Epithelial cell of prostate (primary cell): ENCODE measurements around the gene CCDC195.

ENCODE experiments used
- DNase-seq: peaks from one replicate; pipeline ENCODE4 v3.0.0-alpha.2; 2011; ENCODE audit warnings: low read depth, low spot score
- H3K27ac ChIP-seq: fragments of 450-650 bp; 2 replicates; pipeline ENCODE4 v1.5.1; 2017; ENCODE audit warnings: mild to moderate bottlenecking

The CCDC195 gene, protein sequence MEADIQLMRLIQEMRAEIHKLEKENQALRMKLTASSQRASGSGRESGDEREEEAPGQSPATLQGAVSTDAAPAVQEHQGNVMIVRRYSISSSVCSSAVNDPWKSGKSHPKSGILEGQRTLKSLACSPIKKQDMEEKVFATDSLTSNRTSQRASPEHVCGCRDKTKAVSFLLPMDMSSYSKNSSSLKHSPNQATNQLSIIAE

DNA sequence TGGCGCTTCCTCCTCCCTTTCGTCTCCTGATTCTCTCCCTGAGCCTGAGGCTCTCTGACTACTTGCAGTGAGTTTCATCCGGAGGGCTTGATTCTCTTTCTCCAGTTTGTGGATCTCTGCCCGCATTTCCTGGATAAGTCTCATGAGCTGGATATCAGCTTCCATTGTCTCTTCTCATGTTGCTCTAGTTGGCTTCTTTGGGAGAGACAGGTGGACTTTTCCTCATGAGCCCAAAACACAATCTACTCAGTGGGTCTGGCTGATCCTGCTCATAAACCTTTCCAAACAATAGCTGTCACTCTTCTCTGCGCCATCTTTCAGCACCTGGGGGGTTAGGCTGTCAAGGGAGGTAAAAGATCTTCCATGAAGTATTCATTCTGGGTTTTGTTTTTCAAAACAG lies at the start of gene CCDC195:
Gene CCDC195 (minus strand): TSS at position 165 of the 400 bp plus-strand sequence. CDS start 0 bp downstream, at position 165.
- DNase-seq, result no peak
- H3K27ac ChIP-seq, result no peak within 1 kb of the TSS

DNA sequence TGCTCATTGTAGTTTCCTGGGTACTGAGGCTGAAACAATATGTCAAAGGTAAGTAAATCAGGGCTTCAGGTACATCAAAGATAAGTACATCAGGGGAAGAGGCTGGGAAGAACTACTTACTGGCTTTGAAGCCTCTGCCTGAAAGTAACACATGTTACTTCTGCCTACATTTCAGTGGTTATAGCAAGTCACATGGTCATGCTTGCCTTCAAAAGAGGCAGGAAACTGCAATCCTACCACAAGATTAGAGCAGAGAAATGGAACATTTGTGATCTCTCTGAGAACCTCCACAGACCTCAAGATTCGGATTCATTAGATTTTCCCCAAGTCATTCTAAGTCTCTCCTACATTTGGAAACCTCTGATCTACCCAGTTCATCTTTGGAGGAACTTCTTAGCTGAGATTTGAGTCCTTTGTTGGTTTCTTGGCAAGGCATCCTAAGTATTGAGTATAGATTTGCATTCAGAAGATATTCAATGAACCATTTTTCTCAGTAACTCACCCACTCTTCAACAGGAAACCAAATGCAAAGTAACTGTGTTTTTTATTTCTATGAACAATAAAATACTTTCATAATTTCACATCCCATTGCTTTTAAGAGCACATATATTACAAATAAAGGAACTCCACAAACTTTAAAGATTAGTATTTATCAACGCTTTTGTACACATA lies 48.5 kb upstream of the CCDC195 start:
- no peak overlapping the region for H3K27ac ChIP-seq

DNA sequence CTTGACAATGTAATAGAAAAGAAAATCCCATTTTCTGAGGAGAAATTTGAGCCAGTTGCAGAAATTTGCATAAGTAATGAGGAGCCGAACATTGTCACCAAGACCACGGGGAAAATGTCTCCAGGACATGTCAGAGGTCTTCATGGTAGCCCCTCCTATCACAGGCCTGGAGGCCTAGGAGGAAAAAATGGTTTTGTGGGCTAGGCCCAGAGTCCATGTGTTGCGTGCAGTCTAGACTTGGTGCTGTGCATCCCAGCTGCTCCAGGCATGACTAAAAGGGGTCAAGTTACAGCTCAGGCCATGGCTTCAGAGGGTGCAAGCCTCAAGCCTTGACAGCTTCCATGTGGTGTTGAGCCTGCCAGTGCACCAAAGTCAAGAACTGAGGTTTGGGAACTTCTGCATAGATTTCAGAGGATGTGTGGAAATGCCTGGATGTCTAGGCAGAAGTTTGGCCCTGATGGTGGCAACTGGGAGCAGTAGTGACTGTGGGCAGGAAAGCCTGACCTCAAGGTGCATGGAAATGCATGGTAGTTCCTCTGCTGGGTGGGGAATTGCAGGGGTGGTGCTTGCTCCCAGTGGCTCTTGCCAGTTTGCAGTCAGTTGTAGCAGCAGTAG lies 41.9 kb upstream of the CCDC195 start:
- DNase-seq, result no peak
- no peak overlapping the region for H3K27ac ChIP-seq

More for the DNA sequence above, 48.5 kb upstream of the CCDC195 start:
- no peak for DNase-seq

DNA sequence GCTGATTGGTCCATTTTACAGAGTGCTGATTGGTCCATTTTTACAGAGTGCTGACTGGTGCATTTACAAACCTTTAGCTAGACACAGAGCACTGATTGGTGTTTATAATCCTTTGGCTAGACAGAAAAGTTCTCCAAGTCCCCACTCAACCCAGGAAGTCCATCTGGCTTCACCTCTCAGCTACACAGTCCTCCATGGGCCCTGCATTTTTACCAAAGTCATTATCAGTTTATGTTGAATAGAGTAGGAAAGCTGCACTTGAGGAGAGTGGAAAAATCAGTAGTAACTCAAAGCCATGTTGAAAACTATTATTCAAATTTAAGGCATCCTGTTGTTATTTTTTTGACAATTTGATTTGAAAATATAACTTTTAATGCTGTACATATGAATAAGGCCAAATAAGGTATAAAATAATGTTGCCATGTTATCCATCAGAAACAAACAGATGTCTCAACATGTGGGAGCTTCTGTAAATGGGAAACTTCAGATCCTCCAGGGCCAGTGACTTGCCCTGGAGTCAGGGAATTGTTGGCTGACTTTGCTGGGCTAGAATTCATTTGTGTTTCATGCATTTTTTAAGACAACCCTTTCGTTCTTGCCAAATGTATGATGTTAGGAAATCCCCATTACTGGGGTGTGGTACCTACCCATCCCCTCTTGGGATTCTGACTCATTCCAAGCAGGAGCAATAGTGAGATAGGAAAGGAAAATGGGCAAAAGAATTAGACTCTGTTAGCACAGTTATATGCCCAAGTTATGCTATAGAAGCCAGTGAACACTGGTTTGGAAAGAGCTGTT lies 37.8 kb upstream of the CCDC195 start:
- H3K27ac ChIP-seq, result no peak overlapping the region
- DNase-seq, result no peak

DNA sequence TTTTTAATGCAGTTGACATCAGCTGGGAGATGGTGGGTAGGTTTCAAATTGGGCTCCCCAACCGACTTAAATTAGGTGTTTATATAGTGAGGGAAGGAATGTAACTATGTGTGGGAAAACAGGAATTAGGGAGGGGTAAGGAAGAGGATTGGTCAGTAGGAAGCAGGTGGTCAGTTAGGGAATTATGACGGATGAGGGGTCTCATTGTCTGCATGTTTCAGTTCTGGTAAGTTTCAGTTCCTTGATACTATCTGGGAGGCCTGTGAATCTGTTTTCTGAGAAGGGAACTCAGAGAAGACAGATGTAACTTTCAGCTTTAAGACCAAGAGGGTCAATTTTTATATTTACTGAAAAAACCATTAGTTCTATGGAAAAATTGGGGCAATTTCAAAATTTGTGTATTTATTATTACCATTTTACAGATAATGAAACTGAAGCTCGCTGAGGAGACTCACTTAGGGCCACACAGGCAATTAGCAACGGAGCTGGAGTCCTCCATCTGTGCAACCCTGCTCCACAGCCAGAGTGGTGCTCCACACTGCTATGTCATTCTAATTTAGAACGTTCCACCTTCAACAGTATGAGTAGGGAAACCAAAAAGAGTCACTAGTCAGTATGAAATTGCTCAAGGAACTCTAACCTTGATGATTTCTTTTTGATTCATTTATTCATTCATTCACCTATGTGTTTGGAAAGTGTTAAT lies 36.0 kb upstream of the CCDC195 start:
- no peak for DNase-seq

DNA sequence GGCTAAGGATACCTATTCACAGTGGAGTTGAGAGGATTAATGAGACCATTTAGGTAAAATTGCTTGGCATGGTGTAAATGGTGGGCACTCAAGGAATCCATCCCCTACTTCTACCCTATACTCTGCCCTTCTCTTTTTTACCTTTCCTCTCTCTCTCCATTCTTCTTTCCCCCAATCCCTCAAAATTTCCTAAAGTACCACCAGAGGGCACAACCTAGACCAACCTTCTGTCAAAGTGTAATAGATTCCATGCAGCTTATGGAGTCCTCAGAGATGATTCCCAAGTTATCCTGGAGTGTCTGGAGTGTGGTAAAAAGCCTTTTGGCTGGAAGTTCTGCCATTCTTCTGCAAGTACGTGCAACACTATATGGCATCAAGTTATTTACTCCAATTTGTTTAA lies 33.0 kb upstream of the CCDC195 start:
- no peak for DNase-seq

More for the DNA sequence above, 36.0 kb upstream of the CCDC195 start:
- H3K27ac ChIP-seq, result no peak overlapping the region

DNA sequence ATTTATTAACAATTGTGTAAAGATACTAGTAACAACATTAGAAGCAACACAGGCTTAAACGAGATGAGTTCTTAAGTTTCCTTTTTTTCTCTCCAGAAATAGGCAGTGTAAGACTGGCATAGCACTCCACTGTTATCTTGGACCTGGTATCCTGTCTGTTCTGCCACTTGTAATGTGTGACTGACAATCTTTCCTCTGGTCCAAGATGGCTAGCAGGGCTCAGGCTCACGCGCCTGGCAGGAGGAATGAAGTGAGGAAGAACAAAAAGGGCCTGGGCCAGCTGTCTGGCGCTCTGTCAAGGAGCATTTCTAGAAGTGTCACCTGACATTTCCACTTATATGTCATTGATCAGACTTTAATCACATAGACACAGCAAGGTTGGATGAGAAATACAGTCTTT lies 31.6 kb upstream of the CCDC195 start:
- no peak overlapping the region for H3K27ac ChIP-seq
- DNase-seq, result no peak

More for the DNA sequence above, 33.0 kb upstream of the CCDC195 start:
- H3K27ac ChIP-seq, result no peak overlapping the region

DNA sequence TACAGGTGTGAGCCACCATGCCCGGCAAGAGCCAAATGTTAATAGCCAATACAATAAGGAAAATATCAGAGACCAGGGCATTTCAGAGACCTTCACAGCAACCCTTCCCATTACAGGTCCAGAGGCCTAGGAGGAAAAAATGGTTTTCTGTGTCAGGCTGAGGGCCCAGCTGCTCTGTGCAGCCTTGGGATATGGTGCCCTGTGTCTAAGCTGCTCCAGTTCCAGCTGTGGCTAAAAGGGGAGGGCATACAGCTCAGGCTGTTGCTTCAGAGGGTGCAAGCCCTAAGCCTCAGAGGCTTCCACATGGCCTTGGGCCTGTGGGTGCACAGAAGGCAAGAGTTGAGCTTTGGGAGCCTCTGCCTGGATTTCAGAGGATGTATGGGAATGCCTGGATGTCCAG lies 20.1 kb upstream of the CCDC195 start:
- no peak overlapping the region for H3K27ac ChIP-seq
- DNase-seq, result no peak

DNA sequence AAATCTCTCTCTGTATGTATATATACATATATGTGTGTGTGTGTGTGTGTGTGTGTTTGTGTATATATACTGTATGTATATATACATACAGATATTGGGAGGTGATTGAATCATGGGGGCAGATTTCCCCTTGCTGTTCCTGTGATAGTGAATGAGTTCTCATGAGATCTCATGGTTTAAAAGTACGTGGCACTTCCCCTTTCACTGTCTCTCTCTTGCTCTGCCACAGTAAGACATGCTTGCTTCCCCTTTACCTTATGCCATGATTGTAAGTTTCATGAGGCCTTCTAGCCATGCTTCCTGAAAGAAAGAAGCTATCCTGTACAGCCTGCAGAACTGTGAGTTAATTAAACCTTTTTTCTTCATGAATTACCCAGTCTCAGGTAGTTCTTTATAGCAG lies 18.8 kb upstream of the CCDC195 start:
- no peak overlapping the region for H3K27ac ChIP-seq
- no peak for DNase-seq

DNA sequence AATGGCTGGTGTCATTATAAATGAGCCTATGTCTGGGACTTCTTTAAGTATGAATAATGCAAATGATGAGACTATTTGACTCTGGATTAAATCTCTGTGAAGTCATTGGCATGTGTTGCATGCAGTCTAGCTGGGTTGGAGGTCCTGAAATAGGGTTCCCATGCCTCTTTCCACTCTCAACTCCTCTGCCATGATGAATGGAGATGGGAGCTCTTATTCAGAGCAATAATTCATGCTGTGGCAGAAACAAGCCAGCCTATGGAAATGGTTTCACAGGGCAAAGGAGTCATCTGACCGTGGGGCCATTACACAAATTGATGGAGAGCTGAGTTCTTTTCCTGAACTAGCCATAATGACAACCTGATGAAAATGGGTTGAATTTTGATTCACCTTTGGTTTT lies 15.5 kb upstream of the CCDC195 start:
- H3K27ac ChIP-seq, result no peak overlapping the region
- no peak for DNase-seq

DNA sequence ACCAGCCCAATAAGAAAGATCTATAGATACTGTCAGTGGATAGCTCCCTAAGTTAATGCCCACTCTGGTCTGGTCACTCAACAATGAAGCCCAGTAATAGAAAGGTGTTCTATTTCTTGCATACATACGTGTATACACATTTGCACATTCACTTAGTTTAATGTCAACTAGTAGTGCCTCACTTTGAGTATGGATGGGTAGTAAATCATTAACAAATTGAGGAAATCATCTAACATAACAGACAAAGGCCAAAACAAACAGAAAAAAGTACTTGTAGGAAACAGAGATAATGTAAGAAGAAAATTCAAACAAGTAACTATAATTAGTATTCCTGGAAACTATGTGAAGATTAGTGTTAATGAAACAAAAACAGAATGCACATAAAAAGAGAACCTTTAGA lies 13.3 kb upstream of the CCDC195 start:
- no peak overlapping the region for H3K27ac ChIP-seq
- no peak for DNase-seq

DNA sequence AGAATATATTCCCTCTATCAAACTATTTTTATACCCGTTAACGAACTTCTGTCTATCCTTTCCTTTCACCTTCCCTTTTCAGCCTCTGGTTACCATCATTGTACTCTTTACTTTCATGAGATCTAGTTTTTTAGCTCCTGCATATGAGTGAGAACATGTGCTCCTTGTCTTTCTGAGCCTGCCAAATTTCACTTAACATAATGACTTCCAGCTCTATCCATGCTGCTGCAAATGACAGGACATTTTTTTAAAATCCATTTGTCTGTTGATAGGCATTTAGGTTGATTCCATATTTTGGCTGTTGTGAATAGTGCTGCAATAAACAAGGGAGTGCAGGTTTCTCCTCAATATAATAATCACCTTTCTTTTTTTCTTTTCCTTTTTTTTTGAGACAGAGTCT lies 8.2 kb upstream of the CCDC195 start:
- no peak for DNase-seq
- H3K27ac ChIP-seq, result no peak overlapping the region

DNA sequence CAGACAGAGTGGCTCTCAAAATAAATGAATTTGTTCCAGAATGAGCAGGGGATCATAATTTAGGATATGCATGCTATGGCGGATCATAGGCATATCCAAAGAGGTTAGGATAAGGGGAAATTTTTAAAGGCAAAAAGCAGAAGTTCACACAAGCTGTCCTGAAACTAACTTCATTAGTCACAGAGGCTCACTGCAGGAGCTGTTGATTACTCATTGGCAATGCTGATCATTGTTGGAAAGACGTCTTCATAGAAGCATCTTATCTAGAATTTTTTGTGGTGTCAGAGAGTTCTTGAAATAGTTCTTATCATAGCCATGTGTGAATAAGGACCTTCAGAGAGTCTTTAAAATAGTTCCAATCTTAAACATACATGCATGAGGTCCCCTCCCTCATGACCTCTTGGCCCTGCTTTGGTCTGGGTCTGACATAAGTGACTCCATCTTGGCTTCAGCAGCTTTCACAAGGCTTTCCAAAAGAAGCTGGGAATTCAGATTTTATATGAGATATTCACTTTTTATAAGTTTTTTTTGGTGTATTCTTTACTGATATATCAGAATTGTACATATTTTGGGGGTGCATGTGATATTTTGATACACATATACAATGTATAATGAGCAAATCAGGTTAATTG lies 7.5 kb upstream of the CCDC195 start:
- H3K27ac ChIP-seq, result no peak overlapping the region
- DNase-seq, result no peak

DNA sequence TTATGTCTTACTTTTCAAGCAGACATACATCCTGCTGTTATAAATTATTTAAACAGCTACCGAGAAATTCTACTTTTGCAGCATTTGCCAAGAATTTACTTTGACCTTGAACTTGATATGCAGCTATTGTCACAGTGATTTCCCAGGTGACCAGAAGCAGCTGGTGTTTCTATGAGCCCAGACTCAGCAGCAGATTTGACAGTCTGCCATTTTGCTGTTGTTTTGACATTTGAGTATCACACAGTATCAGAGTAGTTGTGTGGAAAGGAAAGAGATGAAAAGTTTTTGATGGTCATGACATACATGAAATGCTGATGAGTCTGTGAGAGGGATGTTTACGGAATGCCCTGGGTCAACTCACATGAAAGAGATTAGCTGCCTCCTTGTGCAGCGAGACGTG lies 6.6 kb upstream of the CCDC195 start:
- no peak overlapping the region for H3K27ac ChIP-seq
- DNase-seq, result no peak

DNA sequence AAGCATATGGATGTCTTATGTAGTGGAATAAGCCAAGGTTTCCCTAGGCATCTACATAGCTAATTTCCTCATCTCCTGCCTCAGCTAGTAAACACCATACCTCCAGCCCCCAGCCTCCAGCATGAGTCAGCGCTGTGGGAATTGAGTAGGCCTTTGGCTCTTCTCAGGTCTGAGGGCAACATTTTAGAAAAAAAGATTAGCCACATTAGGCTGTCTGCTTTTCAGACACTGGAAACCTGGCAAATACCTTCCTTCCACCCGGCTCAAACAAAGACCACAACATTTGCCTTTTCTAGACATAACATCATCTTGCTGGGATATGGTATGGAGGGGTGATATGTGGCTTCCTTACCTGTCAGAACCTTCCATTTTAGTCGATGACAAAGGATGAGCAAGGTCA lies 6.1 kb upstream of the CCDC195 start:
- no peak overlapping the region for H3K27ac ChIP-seq
- DNase-seq, result no peak

DNA sequence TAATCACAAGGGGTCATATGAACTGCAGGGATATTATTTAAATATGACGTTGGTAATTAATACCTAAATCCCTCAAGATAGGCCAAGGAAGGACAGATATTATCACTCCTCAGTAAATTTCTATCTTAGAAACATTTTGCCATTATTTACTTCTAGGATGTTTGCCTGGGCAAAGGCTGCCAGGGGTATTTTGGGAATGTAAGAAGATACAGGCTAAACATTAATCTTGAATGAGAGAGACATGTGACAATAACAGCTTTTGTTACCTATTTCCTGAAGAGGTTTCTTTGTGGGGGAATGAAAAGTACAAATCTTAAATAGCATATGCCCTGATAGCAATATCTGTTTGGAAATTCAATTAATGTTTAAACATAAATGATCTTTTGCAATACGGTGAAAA lies 756 bp upstream of the CCDC195 start:
- no peak for DNase-seq
- no peak overlapping the region for H3K27ac ChIP-seq

DNA sequence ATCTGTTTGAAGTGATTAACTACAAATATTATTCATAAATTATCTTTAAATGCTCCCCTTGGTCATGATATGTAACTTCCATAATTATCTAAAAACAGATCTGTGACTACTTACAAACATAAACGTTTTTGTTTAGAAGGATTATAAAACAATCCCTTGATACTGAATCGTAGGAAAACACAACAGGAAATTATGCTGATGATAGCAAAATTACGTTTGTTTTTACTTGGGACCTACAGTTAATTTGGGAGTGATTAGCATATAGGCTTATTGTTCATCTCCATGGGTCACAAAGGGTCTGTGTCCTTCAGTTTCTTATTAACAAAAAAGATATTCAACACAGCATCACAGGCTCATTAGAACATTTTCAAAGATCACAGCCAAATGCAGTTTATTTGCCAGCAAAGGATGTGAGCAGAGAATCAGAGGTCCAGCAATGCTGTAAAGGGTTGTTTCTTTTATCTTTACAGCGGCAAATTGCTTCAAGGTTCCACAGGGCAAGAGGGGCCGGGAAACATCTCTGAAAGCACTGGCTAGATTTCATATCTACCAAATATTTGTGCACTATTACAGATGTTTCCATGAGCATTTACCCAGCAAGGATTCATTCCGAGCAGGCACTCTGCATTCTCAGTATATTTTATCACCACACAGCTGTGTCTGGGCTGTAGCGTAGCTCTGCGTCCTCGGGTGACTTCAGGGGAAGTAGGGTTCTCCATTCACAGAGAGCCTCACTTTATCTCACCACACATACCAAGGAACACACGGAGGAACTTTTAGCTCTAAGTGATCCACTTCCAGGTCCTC lies 4.1 kb downstream of the CCDC195 start:
- H3K27ac ChIP-seq, result no peak overlapping the region
- DNase-seq, result no peak

DNA sequence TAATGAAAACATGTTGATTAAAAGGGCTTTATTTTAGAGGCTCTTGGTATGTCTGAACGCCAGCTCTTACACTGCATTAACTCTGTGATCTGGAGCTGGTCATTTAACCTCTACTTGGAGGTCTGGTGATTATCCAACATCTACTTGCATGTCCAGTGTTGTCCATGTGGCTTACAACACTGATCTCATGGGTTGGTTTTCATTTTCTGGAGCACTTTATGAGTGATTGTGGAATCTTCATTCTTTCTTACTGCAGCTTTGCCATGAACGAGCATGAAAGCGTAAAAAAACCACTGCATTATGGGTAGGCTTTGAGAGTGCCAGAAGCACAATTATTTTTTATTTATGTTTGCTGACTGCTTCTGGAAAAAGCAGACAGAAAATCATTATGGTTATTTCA lies 4.8 kb downstream of the CCDC195 start:
- no peak overlapping the region for H3K27ac ChIP-seq
- no peak for DNase-seq

DNA sequence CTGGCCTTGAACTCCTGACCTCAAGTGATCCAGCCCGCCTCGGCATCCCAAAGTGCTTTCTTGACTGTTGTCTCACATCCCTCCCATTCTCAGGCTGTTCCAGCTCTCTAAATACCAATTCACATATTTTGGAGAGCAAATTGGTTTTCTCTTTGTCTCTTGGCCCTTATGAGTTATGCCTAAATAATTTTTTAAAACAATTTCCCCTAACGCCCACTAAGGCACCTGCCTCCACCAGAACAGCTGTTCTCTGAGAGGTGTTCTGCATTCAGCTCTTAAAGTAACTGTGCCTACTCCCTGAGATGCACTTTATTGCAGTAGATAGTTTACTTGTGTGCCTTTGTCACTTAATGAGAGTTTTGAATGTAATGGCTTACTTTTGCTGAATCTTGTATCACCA lies 6.9 kb downstream of the CCDC195 start:
- DNase-seq, result no peak
- no peak overlapping the region for H3K27ac ChIP-seq
